NCI-H1105 treated with DMSO at 0.1 percent for 48 hours (cell line): ENCODE measurements around the gene TFG.
"Not testable (repeated sequence)": the region's sequence is repeated elsewhere in the genome, so short reads cannot be mapped to it uniquely, and the experiment has no call there.

Source experiments
- DNase-seq: peaks from one replicate; lab custom pipeline; 2025; lab: John Stamatoyannopoulos, UW

TFG gene

DNA sequence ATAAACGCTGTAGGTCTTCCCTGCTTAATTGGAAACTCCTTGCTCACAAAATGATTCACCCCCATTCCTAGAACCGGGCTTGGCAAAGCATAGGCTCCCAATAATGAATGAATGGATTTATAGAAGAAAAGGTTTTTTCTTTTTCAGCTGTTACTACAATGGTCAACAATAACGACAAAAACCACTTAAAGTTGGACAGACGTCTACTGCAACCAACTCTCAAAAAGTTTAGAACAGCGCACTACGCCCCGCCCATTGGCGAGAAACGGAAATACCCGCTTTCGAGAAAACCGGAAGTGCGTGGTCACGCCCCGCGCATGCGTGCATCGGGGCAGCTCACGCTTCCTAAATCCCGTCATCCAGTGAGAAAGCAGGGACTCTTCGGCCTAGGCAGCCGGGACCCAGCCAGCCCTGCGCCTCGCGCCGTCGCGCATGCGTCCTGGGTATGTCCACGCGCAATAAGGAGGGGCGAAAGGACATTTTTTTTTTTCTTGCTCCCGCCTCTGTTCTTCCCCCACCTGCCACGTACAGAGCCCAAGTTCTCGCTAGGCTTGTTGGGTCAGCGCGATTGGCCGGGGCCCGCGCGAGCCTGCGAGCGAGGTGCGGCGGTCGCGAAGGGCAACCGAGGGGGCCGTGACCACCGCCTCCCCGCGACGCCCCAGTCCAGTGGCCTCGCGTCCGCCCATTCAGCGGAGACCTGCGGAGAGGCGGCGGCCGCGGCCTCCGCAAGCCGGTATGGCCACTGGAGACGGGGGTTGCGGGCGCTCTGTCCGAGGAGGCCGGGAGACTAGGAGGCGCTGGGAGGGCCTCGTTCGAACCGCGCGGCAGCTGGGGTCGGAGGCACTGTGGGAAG, at the start of gene TFG:
Gene TFG (plus strand): TSS at position 506 of the 853 bp plus-strand sequence. CDS start 4,192 bp downstream, outside the sequence.
- peak; percentile 98 for DNase-seq

DNA sequence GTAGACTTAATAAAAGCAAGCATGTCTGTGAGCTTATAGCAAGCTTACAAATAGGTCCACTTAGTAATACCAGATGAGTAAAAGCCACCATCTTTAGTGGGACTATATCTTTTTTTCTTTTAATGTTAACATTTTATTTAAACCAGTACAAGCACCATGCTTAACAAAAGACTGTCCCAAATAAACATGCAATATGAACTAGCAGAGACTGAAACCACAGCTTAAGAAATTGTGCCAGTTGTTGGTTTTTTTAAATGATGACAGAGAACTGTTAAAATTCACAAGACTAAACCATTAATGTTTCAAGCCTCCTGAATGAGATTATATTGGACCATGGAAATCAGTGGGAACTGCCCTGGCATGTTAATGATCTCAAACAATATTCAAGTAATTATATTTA, 48.0 kb upstream of the TFG start:
- not testable (repeated sequence) for DNase-seq

DNA sequence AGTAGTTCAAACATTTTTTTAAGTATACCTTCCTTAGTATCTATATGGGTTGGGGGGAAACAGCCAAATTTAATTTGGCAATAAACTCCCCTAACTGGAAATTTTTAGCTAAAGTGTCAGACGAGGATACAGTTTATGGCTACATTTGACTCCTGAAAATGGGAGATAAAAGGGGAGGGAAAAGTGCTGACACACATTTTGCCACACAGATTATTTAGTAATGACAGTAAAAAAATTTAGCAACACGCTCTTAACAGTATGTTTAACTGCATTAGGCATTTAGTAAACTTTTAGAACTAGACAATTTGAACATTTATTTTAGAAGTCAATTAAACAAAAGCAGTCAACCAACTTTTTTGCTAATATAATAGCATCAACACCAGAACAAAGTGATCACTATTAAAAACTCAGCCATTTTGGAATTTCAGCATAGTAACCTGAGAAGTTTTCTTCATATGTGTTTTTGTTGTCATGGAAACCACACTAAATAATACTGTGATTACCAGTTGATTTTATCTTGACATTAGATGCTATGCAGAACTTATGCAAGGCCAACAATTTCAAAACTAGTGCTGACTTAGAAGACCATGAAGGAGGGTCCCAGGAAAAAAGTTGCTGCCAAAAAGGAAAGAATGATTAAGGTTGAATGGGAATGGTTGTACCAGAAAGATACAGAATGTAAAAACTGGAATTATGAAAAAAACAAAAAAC, 47.0 kb upstream of the TFG start:
- DNase-seq: no peak

DNA sequence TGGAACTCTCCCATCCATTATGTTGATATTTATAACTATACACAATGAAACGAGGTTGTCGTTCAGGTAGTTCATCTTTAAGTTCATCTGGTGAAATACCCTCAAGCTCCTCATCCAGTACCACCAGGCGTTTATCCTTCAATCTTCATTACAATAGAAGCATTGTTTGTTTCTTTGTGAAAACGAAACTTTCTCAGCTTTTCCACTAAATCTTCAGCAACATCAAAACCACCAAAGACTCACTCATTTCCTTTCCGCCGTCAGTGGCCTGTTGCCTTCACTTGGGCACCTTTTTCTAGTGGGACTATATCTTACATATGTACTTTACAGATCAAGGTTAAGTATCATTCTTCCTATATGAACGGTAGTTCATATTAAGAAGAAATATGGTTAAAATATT, 44.1 kb upstream of the TFG start:
- no peak for DNase-seq

DNA sequence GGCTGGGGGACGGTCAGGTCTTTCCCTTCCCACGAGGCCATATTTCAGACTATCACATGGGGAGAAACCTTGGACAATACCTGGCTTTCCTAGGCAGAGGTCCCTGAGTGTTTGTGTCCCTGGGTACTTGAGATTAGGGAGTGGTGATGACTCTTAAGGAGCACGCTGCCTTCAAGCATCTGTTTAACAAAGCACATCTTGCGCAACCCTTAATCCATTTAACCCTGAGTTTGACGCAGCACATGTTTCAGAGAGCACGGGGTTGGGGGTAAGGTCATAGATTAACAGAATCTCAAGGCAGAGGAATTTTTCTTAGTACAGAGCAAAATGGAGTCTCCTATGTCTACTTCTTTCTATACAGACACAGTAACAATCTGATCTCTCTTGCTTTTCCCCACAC, 42.6 kb upstream of the TFG start:
- DNase-seq: not testable (repeated sequence)

DNA sequence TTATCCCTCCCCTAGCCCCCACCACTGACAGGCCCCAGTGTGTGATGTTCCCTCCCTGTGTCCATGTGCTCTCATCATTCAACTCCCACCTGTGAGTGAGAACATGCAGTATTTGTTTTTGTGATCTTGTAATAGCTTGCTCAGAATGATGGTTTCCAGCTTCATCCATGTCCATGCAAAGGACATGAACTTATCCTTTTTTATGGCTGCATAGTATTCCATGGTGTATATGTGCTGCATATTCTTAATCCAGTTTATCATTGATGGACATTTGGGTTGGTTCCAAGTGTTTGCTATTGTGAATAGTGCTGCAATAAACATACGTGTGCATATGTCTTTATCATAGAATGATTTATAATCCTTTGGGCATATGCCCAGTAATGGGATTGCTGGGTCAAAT, 42.0 kb upstream of the TFG start:
- DNase-seq: not testable (repeated sequence)

DNA sequence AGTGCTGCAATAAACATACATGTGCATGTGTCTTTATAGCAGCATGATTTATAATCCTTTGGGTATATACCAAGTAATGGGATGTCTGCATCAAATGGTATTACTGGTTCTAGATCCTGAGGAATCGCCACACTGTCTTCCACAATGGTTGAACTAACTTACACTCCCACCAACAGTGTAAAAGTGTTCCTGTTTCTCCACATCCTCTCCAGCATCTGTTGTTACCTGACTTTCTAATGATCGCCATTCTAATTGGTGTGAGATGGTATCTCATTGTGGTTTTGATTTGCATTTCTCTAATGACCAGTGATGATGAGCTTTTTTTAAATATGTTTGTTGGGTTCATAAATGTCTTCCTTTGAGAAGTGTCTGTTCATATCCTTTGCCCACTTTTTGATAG, 38.3 kb upstream of the TFG start:
- not testable (repeated sequence) for DNase-seq

DNA sequence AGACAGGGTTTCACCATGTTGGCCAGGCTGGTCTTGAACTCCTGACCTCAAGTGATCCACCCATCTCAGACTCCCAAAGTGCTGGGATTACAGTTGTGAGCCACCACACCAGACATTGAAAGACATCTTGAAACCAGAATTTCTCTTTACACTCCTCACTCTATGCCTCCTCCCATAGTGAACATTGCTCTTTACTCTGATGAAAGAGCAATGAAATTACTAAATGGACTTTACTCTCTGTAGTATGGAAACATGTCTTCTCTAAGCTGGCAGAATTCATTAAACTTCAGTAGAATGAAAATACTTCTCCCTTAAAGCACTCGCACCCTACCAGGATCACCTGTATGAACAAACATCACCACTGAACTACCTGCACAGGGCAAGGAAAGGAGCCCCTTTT, 27.8 kb upstream of the TFG start:
- no peak for DNase-seq

DNA sequence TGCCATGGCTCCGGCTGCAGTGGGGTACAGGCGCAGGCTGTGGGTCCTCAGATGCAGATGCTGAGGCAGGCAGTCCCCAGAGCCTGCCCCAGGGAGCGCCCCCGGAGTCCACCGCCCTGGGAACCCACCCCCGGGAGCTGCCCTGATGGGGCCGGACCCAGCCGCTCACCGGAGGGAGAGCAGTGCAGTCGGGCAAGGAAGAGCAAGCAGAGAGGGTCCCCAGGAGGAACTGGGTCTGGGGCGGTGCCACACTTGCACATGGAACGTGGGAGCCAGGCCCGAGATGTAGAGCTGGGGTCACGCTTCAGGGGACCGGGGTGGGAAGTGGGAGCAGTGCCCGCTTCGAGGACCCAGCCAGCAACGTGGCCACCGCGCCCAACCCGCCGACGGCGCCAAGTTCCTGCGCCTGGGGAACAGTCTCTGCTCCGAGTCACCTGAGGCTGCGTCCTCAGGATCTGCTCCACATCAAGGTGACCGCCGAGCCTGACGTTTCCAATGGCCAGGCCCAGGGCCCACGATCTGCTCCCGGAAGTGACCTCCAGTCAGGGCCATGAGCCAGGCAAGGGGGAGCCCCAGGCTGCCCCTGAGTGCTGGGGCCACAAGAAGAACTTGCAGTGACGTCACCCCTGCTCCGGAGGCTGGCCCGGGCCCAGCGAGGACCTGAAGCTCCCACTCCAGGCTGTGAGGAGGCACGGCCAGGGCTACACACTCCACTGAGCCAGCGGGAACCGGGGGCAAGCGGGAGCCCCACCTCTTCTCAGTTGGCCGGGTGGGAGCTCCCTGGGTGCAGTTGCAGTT, 27.0 kb upstream of the TFG start:
- DNase-seq: no peak

DNA sequence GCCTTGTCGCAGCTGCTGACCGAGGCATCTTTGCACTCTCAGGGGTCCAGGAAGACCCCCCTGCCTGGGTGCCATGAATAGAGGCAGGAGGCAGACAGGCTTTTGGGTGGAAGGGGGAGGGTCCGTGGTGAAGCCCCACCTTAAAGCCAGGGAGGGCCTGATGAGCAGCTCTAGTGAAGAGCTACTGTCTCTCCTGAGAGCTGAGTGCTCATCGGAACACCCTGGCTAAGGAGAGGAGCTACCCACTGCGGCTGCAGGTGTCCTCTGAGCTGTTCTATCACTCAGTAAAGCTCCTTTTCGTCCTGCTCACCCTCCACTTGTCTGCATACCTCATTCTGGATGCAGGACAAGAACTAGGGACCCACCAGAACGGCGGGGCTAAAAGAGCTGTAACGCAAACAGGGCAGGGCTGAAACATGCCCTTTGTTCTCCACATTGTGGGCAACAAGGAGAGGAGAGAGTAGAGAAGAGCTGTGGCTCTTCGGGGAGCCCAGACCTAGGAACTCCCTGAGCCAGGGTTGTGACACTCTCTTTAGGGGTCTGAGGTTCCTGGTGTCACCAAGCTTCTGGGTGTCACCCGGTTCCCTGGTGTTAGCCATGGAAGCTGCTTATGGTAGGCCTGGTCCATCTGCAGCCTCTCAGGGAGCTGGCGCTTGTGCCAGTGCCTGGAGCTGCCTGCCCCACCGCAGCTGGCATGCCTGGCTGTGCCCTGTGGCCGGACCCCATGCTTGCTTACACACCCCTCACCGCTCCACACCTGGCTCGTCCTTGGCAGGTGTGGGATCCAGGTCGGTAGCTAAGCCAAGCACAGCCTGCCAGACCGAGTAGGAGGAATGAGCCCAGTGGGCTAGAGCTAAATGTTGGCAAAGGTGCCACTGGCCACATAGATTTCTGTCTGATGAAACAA, 26.2 kb upstream of the TFG start:
- DNase-seq: no peak

DNA sequence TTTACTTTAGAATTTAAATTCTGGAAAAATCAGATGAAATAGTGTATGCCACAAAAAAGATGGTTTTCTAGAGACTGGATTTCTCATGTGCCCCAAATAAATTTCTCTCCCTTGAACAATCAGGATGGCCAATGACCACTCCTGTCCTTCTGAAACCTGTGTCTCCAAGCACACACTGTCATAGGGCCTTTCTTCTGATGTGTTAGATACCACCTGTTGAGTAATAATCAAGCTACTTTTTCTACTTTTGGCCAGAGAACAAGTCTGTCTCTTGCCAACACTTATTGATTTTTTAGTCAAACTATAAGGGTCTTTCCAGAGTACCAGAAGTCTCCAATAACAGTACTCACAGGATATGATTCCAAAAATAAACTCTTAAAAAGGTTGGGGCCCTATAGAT, 16.1 kb upstream of the TFG start:
- no peak for DNase-seq

DNA sequence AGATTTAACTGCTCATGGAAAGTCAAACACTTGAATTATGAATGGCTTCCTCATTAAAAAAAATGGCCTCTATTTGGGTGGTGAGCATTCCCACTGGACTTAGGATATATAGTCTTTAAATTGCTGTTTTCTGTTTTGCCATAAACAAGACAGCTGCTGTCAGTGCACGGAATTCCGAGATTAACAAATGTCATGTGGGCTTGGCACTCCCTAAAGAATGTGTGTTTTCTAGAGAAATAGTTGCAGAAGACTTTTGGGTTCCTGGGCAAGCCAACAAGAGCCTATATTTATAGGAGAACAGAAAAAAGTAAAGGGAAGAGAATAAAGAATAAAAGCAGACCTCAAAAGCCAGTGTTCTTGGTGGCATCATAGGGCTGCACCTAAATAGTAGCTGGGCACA, 13.6 kb upstream of the TFG start:
- no peak for DNase-seq

DNA sequence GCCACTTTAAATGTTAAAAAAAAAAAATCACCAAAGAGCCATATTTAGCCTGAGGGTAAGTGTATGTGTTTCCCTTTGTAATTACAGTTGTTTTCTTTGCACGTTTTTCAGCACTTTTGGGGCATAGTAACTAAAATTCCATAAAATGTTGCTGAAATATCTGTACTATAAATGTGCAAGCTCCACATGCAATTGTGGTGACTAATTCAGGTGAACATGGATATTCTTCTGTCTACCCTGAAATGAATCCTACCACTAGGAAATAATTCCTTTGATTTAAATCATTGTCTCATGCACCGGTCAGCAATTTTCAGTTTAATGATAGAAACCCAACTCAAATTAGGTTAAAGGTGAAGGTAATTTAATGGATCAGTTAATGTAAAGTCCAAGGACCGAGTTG, 13.1 kb upstream of the TFG start:
- no peak for DNase-seq

DNA sequence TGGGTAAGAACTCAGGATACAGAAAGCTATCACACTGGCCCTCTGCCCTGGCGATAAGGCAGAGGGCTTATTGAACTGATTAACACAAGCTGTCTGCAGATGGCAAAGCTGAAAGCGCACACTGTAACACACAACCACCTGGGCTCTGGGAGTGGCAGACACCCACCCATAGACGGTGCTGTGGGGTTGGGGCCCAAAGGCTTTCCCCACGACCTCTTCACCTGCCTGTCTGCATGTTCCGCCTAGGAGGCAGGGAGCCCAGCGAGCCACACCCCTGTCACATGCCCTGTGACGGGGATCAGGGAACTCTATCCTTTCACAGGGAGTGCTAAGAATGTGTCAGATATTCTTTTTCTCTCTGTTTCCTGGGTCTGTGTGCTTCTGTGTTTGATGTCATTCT, 12.1 kb upstream of the TFG start:
- DNase-seq: no peak

DNA sequence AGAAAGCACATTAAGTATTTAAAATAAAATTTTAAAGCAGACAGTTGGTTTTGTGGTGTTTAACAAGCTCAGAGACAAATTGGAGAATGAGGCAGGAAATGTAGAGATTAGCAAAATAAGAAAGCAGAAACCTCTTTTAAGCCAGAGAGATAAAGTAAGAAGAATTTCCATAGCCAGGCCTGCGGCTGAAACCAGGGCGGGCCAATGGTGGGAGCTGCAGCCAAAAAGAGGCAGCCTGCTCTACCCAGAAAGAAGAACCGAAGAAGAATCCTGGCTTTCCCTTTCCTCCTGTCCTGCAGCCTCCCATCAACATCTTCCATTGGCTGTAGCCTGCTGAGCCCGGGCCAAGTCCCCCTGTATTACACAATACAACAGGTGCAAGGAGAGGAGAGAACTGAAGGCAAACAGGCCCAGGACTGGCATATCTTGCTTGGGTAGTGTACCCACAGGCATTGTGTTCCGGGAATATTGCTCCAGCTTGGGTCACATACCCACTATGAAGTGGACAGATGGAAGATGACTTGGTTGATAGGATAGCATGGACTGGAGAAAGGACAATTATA, 11.5 kb upstream of the TFG start:
- DNase-seq: no peak

DNA sequence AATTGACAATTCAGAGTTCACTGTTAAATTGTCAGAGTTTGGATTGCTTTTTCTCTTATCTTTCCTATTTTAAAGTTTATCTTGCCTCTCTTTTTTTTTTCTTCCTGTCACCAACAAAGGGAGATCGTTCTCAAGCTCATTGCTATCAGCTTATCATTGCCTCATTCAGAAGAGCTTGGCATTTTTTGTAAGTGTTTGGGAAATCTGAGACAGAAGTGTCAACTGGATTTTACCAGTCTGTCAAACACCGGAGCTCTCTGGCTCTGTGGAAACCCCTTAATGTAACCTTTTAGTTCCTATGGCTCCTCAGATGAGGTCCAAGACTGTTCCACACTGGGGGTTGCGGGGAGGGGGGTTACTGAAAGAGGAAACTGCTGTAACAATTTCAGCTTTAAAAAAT, 10.6 kb upstream of the TFG start:
- no peak for DNase-seq

DNA sequence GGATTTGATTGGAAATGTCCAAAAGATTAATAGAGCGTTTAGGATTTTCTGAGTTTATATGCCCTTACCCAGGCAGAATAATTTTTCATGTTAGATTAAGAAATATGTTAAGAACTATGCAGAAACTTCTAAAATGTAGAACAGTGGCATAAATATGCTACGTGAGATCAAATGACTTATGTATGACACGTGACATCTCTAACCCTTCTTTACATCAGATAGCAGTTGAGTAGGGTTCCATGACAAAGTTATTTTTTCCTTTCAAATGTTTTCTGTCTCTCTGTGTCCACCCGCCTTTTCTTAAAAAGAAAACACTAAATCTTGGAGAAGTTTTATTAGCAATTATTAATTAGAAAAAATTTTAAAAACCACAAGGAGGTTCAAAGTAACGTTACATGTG, 8.6 kb upstream of the TFG start:
- no peak for DNase-seq

DNA sequence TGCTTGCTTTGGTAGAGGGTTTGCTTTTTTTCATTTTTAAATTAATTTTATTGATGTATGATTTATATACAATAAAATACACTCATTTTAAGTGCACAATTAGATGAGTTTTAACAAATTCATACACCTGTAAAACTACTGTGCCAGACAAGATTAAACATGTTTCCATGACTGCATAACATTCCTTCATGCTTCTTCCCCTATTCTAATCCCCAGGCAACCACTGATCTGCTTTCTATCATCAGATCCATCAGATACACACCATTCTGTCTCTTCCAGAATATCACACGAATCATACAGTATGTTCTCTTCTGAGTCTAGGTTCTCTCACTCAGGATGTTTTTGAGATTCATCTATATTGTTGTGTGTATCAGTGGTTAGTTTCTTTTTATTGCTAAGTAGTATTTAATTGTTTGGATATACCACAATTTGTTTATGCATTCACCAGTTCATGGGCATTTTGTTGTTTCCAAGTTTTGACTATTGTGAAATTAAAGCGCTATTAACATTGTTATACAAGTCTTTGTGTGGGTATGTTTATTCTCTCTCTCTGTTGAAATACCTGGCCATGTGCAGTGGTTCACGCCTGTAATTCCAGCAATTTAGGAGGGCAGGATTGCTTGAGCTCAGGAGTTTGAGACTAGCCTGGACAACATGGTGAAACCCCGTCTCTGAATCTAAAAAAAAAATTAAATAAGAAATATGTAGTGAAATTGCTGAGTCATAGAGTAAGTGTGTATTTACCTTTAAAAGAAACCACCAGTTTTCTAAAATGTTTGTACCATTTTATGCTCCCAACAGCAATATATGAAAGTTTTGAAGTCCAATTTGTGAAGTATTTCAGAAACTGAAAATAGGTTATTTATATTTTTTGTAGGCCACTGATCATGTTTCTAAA, 7.0 kb upstream of the TFG start:
- no peak for DNase-seq

DNA sequence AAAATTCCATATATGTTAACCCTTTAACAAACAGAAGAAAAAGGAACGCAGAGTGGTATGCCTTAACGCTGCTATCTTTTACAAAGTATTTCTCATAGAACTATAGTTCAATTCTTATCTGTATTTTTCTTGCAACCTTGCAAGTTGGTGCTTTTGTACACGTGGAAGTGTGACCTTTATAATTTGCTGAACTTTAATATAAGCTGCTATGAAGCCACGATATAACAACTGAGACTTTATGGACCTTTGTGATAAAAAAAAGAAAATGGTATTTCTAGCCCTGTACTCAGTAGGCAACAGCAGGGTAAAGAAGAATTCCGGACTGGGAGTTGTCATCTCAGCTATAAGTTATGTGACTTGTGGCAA, 6.3 kb upstream of the TFG start:
- DNase-seq: no peak

DNA sequence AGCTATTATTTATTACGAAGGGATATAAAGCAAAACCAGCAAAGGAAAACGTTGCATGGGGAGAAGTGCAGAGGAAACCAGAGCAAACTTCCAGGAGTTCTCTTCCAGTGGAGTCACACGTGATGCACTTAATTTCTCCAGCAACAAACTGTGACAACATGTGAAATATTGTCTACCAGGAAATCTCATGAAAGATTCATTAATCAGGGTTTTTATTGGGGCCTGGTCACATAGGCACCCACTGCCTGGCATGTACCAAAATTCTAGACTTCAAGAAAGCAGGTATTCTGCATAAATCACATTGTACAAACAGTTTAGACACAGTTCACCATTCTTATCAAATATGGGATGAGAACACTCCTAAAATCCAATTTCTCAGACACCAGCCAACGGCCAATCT, 5.4 kb upstream of the TFG start:
- no peak for DNase-seq
